Naive thymus-derived CD4-positive, alpha-beta T cell (primary cell): ENCODE data around the gene IP6K3. TPM values are rescaled to one million over a fixed set of nuclear protein-coding genes. Genes with fewer than 3 reads are reported as not detected.

ENCODE experiments used
- ATAC-seq: fragments of 150-1000 bp; cut with Tn5 transposase; 2 replicates; pipeline ENCODE4 v1.10.0; 2021; ENCODE audit warnings: mild to moderate bottlenecking, moderate library complexity
- CTCF ChIA-PET: fragments of 350-600 bp; sonication (Branson Sonifier 250); formaldehyde crosslinking; loops from one replicate; lab custom pipeline; 2021; ENCODE audit warnings: antibody characterized with exemption; lab: Charles Lee
- POLR2A ChIA-PET: fragments of 350-600 bp; sonication (Branson Sonifier 250); formaldehyde crosslinking; loops from one replicate; lab custom pipeline; 2021; ENCODE audit warnings: antibody characterized with exemption, inconsistent platforms; lab: Charles Lee
- DNase-seq, 9 donors: peaks; one replicate each; pipeline versions ENCODE4 v3.0.0 to v3.0.0-alpha.2; 2020 to 2022; ENCODE audit warnings: mixed read lengths in 1 of 9
- H3K27ac ChIP-seq: one replicate; pipeline ENCODE4 v1.7.0; 2013; ENCODE audit warnings: mild to moderate bottlenecking, low read depth, low read length, moderate library complexity
- H3K27me3 ChIP-seq, 2 donors: one replicate each; pipeline ENCODE4 v1.7.0; 2013; ENCODE audit warnings: low read length in 2 of 2, mild to moderate bottlenecking in 2 of 2, moderate library complexity in 2 of 2; ENCODE audit not compliant: control insufficient read depth in 2 of 2, insufficient read depth in 2 of 2
- H3K36me3 ChIP-seq, 3 experiments: 1 replicate in 2 of 3; 2 replicates in 1 of 3; pipeline ENCODE4 v1.7.0; 2013; ENCODE audit warnings: low read length in 3 of 3, mild to moderate bottlenecking in 3 of 3, moderate library complexity in 1 of 3; ENCODE audit not compliant: insufficient read depth in 3 of 3, control insufficient read depth in 2 of 3
- H3K4me1 ChIP-seq, 2 donors: one replicate each; pipeline ENCODE4 v1.7.0; 2013; ENCODE audit warnings: low read length in 2 of 2, mild to moderate bottlenecking in 2 of 2, moderate library complexity in 1 of 2; ENCODE audit not compliant: control insufficient read depth in 2 of 2, insufficient read depth in 2 of 2
- H3K4me3 ChIP-seq: 2 replicates; pipeline ENCODE4 v1.7.0; 2013; ENCODE audit warnings: mild to moderate bottlenecking, low read length
- H3K9me3 ChIP-seq, 3 experiments: 1 replicate in 2 of 3; 2 replicates in 1 of 3; pipeline ENCODE4 v1.7.0; 2013; ENCODE audit warnings: low read length in 3 of 3; ENCODE audit not compliant: control insufficient read depth in 2 of 3
- H3K27ac Mint-ChIP-seq, 9 donors: one replicate each; pipeline ENCODE4 v1.8.0; 2020 to 2022; ENCODE audit warnings: mixed read lengths in 9 of 9, mild to moderate bottlenecking in 8 of 9, moderate library complexity in 5 of 9, inconsistent platforms in 2 of 9
- H3K27me3 Mint-ChIP-seq, 5 donors: one replicate each; pipeline ENCODE4 v1.8.0; 2021 to 2022; ENCODE audit warnings: mixed read lengths in 5 of 5, mild to moderate bottlenecking in 1 of 5
- H3K36me3 Mint-ChIP-seq, 5 donors: one replicate each; pipeline ENCODE4 v1.8.0; 2020 to 2022; ENCODE audit warnings: mixed read lengths in 5 of 5, mild to moderate bottlenecking in 3 of 5, inconsistent platforms in 1 of 5
- H3K4me1 Mint-ChIP-seq, 7 donors: one replicate each; pipeline ENCODE4 v1.8.0; 2020 to 2022; ENCODE audit warnings: mixed read lengths in 7 of 7, mild to moderate bottlenecking in 3 of 7, inconsistent platforms in 1 of 7
- H3K4me3 Mint-ChIP-seq, 10 donors: one replicate each; pipeline ENCODE4 v1.8.0; 2020 to 2022; ENCODE audit warnings: mild to moderate bottlenecking in 10 of 10, mixed read lengths in 10 of 10, moderate library complexity in 6 of 10, inconsistent platforms in 2 of 10
- H3K9me3 Mint-ChIP-seq, 11 donors: one replicate each; pipeline ENCODE4 v1.8.0; 2020 to 2022; ENCODE audit warnings: mixed read lengths in 11 of 11, mild to moderate bottlenecking in 4 of 11, inconsistent platforms in 1 of 11, moderate library complexity in 1 of 11
- intact Hi-C, 2 donors: fragments of 100-400 bp; cut with micrococcal nuclease; formaldehyde crosslinking; loops; one replicate each; pipeline ENCODE4 v1.15.1; 2023
- polyA plus RNA-seq, 2 donors: library from polyadenylated mRNA; unstranded; fragments of 300-500 nt; fragmentation: Illumina TruSeq; gene quantifications; one replicate each; pipeline ENCODE4 v1.2.3, GENCODE V29; 2021
- total RNA-seq, 6 experiments: library from RNA in 5 of 6; stranded (reverse) in 5 of 6; gene quantifications; 1 replicate in 5 of 6; 2 replicates in 1 of 6; pipeline ENCODE4 v1.2.3 and lab custom pipeline; 2021 to 2026

IP6K3 gene
- total and polyA plus RNA-seq, 7 experiments from 2014 or later: not detected

DNA sequence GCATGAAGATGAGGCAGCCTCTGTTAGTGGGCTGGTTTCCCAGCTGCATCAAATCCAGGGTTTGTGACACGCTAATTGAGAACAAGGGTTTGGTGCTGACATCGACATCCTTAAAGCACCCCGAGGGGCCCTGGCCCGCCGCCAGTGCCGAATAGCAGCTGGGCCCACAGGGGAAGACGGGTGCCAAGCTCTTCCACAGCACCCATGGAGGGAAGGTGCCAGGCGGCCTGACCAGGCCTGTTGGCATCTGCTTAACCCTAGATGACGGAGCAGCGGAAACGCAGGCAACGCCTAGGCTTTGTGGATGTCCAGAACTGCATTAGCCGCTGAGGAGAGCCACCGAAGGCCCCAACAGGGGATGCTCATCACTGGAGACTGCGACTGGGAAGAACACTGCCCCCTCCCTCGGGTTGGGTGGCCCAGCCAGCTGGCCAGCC lies 51.2 kb downstream of the IP6K3 start:
- Mint-ChIP-seq H3K27me3 (no peaks in the 10 kb centered on the region), H3K9me3 (no peaks in the 10 kb centered on the region), H3K36me3 (peaks cover 4 to 30% (median 10%) of the 10 kb centered on the region in 5 donors), H3K27ac (peak overlapping the region; percentile 93 to 100 (median 96)), H3K4me1 (peaks cover 39 to 94% (median 82%) of the 10 kb centered on the region in 7 donors), H3K4me3 (peak overlapping the region in 2 of 10 donors; percentile 6 to 80)
- H3K4me3 ChIP-seq: no peak overlapping the region
- H3K36me3 ChIP-seq: peaks cover 0 to 40% (median under 1%) of the 10 kb centered on the region in 3 experiments
- ChIA-PET CTCF (interaction anchor here (1.4 to 2.4 kb wide), 4 partner anchors 12 to 110 kb away, joined by 6 to 7 read pairs (median 6); partner anchors contain the start of gene UQCC2), POLR2A (interaction anchor here (0.7 to 6.8 kb wide), 8 partner anchors 10 to 266 kb away, joined by 3 to 53 read pairs (median 4); partner anchors contain the start of genes ITPR3 and UQCC2)
- no peaks in the 10 kb centered on the region for H3K9me3 ChIP-seq
- no peaks in the 10 kb centered on the region for H3K27me3 ChIP-seq
- H3K27ac ChIP-seq: peak overlapping the region; percentile 80
- no peak for ATAC-seq
- H3K4me1 ChIP-seq: peaks cover 58 to 74% of the 10 kb centered on the region in 2 donors
- DNase-seq: no peak
- intact Hi-C loops: loop anchor here in 1 of 2 donors (2.0 to 10.0 kb wide), 2 partner anchors 63 to 271 kb away; partner anchors contain the start of gene SYNGAP1

DNA sequence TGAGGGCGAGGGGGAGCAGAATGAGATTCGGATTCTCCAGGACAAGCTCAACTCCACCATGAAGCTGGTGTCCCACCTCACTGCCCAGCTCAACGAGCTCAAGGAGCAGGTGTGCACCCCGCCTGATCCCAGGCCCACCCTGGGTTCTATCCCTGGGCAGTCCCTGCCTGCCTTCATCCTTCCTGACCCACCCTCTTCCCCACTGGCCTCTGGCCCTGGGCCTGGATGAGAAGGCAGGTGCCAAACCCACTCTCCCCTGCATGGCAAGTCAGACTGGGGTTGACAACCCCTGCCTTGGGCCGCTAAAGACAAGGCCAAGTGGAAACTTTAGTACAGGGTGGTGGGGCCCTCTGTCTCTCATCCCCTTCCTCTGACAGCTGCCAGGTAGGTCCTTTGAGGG lies 51.7 kb downstream of the IP6K3 start:
- intact Hi-C loops: loop anchor here in 1 of 2 donors (1.0 to 10.0 kb wide), 4 partner anchors 62 to 493 kb away; partner anchors contain the start of genes HSD17B8, ITPR3, RXRB and SLC39A7
- no peaks in the 10 kb centered on the region for H3K9me3 ChIP-seq
- H3K9me3 Mint-ChIP-seq: no peaks in the 10 kb centered on the region
- peak overlapping the region; percentile 80 for H3K27ac ChIP-seq
- no peak for ATAC-seq
- no peak overlapping the region for H3K4me3 ChIP-seq
- POLR2A ChIA-PET: interaction anchor here (0.5 to 6.8 kb wide), 12 partner anchors 15 to 1187 kb away, joined by 3 to 53 read pairs (median 4); partner anchors contain the start of genes ITPR3 and UQCC2
- no peaks in the 10 kb centered on the region for H3K27me3 Mint-ChIP-seq
- H3K27ac Mint-ChIP-seq: peak overlapping the region; percentile 88 to 100 (median 96)
- H3K36me3 Mint-ChIP-seq: peaks cover 4 to 33% (median 10%) of the 10 kb centered on the region in 5 donors
- peak overlapping the region; percentile 66 to 86 (median 78) for H3K4me3 Mint-ChIP-seq
- peaks cover 58 to 74% of the 10 kb centered on the region in 2 donors for H3K4me1 ChIP-seq
- no peak for DNase-seq
- peaks cover 34 to 89% (median 78%) of the 10 kb centered on the region in 7 donors for H3K4me1 Mint-ChIP-seq
- H3K27me3 ChIP-seq: no peaks in the 10 kb centered on the region
- CTCF ChIA-PET: interaction anchor here (0.6 to 2.4 kb wide), 7 partner anchors 11 to 465 kb away, joined by 3 to 7 read pairs (median 6); partner anchors contain the start of genes BAK1 and UQCC2
- H3K36me3 ChIP-seq: peaks cover 0 to 45% (median 0%) of the 10 kb centered on the region in 3 experiments

DNA sequence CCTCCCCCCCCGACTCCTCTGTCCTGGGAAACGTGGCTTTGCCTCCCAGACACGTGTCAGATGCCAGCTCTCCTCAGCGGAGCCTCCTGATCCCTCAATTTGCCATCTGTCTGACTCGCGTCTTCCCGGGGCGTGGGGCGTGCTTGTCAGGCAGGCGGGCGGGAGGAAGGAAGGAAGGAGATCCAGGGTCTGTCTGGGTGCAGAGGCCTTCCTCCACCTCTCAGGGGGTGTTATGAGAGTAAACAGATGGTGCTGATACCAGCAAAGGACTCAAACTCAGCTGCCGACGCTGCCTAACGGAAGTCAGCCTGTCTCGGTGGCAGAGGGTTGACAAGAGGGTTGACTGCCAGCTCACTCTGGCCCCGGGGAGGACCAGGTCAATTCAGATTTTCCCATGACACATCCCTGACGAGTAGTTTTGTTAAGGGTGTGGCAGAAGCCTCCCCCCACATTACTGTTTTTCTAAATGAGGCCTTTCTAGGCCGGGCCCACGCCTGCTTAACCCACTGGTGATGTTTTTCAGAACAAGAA lies 52.2 kb downstream of the IP6K3 start:
- CTCF ChIA-PET: interaction anchor here (0.6 to 2.4 kb wide), 11 partner anchors 11 to 498 kb away, joined by 3 to 7 read pairs (median 6); partner anchors contain the start of genes BAK1 and UQCC2
- no peaks in the 10 kb centered on the region for H3K27me3 ChIP-seq

DNA sequence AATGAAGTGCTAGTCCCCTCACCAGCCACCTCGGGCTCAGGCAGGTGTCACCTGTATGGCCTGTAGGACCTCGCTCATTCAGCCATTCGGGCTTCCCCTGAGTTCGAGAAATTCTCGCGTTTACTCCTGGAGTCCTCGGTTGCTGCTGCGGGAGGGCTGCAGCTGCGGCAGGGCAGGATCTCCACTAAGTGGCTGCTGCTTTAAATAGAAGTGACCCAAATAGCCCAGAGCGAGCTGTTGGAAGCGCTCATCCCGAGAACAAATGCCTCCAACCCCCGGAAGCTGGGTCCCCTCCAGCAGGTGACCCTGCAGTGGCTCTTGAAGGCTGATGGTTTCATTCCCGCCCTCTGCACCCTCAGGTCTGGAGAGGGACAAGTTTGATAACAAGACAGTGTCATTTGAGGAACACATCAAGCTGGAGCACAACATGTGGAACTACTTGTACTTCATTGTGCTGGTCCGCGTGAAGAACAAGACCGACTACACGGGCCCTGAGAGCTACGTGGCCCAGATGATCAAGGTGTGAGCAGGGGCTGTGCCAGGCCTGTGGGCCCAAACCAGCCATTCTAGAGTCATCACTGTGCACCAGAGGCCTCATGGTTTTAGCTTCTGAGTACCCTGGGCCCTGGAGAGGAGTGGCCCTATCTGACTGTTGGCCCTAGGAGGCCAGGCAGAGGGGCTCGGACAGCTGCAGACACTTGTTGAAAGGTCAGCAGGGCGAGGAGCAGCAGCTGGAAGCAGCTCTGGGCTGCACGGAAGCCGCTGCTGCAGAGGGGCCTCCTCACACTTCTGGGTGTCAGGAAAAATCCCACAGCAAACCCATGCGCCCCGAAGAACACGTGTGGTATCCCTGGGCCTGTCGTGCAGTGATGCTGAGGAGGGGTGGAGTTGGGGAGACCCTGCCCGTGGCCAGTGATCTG lies 53.3 kb downstream of the IP6K3 start:
- H3K36me3 ChIP-seq: peaks cover 0 to 60% (median 0%) of the 10 kb centered on the region in 3 experiments
- intact Hi-C loops: loop anchor here in 1 of 2 donors (1.0 to 10.0 kb wide), 4 partner anchors 61 to 491 kb away; partner anchors contain the start of genes HSD17B8, ITPR3, RXRB and SLC39A7
- H3K4me1 ChIP-seq: peaks cover 58 to 67% of the 10 kb centered on the region in 2 donors
- H3K4me1 Mint-ChIP-seq: peaks cover 33 to 76% (median 66%) of the 10 kb centered on the region in 7 donors
- ChIA-PET CTCF (interaction anchor here (0.6 to 2.4 kb wide), 13 partner anchors 10 to 1603 kb away, joined by 3 to 7 read pairs (median 3); partner anchors contain the start of genes BAK1 and UQCC2), POLR2A (interaction anchor here (0.6 to 6.8 kb wide), 8 partner anchors 10 to 264 kb away, joined by 3 to 53 read pairs (median 4); partner anchors contain the start of genes ITPR3 and UQCC2)
- ATAC-seq (no peak), DNase-seq (no peak)
- H3K36me3 Mint-ChIP-seq: peaks cover 9 to 45% (median 19%) of the 10 kb centered on the region in 5 donors
- H3K4me3 Mint-ChIP-seq: peak overlapping the region; percentile 66 to 86 (median 78)
- H3K27me3 Mint-ChIP-seq: no peaks in the 10 kb centered on the region
- no peaks in the 10 kb centered on the region for H3K27me3 ChIP-seq
- H3K27ac Mint-ChIP-seq: peak overlapping the region; percentile 93 to 100 (median 96)
- peak overlapping the region; percentile 18 for H3K4me3 ChIP-seq
- H3K27ac ChIP-seq: peak overlapping the region; percentile 80
- no peaks in the 10 kb centered on the region for H3K9me3 Mint-ChIP-seq
- no peaks in the 10 kb centered on the region for H3K9me3 ChIP-seq

More for the DNA sequence above, 52.2 kb downstream of the IP6K3 start:
- Histone ChIP-seq H3K27ac (peak overlapping the region; percentile 80), H3K4me1 (peaks cover 58 to 74% of the 10 kb centered on the region in 2 donors), H3K36me3 (peaks cover 0 to 51% (median 0%) of the 10 kb centered on the region in 3 experiments), H3K9me3 (no peaks in the 10 kb centered on the region), H3K4me3 (no peak overlapping the region)
- Mint-ChIP-seq H3K36me3 (peaks cover 5 to 37% (median 13%) of the 10 kb centered on the region in 5 donors), H3K4me3 (peak overlapping the region; percentile 66 to 86 (median 78)), H3K27ac (peak overlapping the region; percentile 88 to 100 (median 96)), H3K9me3 (no peaks in the 10 kb centered on the region), H3K4me1 (peaks cover 33 to 85% (median 74%) of the 10 kb centered on the region in 7 donors), H3K27me3 (no peaks in the 10 kb centered on the region)
- intact Hi-C loops: loop anchor here in 1 of 2 donors (1.0 to 10.0 kb wide), 4 partner anchors 62 to 492 kb away; partner anchors contain the start of genes HSD17B8, ITPR3, RXRB and SLC39A7
- ATAC-seq: peak; percentile 68
- DNase-seq: peak; percentile 28 to 70 (median 64)
- POLR2A ChIA-PET: interaction anchor here (0.5 to 6.8 kb wide), 14 partner anchors 9 to 1188 kb away, joined by 3 to 53 read pairs (median 4); partner anchors contain the start of genes ITPR3 and UQCC2

DNA sequence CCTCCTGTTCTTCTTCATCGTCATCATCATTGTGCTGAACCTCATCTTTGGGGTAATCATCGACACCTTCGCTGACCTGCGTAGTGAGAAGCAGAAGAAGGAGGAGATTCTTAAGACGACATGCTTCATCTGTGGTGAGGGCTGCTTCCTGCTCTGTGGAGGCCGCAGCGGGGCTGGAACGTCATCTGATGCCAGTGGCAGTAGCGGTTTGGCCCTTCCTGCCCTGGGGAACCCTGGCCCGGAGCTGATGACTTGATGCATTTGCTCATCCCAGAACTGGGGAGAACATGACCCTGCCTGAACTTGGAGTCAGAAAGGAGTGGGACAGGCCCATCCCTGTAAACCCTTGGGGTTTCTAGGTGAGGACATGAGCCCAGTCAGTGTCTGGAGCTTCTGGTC lies 53.9 kb downstream of the IP6K3 start:
- Histone ChIP-seq H3K4me3 (peak overlapping the region; percentile 18), H3K4me1 (peaks cover 58 to 60% of the 10 kb centered on the region in 2 donors), H3K27me3 (no peaks in the 10 kb centered on the region), H3K27ac (peak overlapping the region; percentile 80), H3K9me3 (no peaks in the 10 kb centered on the region), H3K36me3 (peaks cover 0 to 60% (median 0%) of the 10 kb centered on the region in 3 experiments)
- intact Hi-C loops: loop anchor here in 1 of 2 donors (5.0 to 10.0 kb wide), 2 partner anchors 268 to 490 kb away; partner anchors contain the start of genes HSD17B8, RXRB, SLC39A7 and SYNGAP1
- Mint-ChIP-seq H3K4me3 (peak overlapping the region; percentile 43 to 80 (median 64)), H3K36me3 (peaks cover 9 to 47% (median 19%) of the 10 kb centered on the region in 5 donors), H3K27ac (peak overlapping the region; percentile 93 to 100 (median 96)), H3K9me3 (no peaks in the 10 kb centered on the region), H3K27me3 (no peaks in the 10 kb centered on the region), H3K4me1 (peaks cover 31 to 69% (median 62%) of the 10 kb centered on the region in 7 donors)
- DNase-seq (peak; percentile 33 to 60 (median 56)), ATAC-seq (peak; percentile 82)
- POLR2A ChIA-PET: interaction anchor here (2.9 to 6.8 kb wide), 2 partner anchors 17 to 71 kb away, joined by 13 to 53 read pairs; partner anchors contain the start of genes ITPR3 and UQCC2
- CTCF ChIA-PET: interaction anchor here (0.6 to 1.8 kb wide), 5 partner anchors 10 to 1604 kb away, joined by 3 to 6 read pairs (median 4); no protein-coding TSS in a partner anchor
